ENCODE results near the gene CSH2. TPM values are rescaled to one million over a fixed set of nuclear protein-coding genes. Genes with fewer than 3 reads are reported as not detected.

CSH2 gene
- total and polyA plus RNA-seq, 2 donors from 2014 or later = not detected

DNA sequence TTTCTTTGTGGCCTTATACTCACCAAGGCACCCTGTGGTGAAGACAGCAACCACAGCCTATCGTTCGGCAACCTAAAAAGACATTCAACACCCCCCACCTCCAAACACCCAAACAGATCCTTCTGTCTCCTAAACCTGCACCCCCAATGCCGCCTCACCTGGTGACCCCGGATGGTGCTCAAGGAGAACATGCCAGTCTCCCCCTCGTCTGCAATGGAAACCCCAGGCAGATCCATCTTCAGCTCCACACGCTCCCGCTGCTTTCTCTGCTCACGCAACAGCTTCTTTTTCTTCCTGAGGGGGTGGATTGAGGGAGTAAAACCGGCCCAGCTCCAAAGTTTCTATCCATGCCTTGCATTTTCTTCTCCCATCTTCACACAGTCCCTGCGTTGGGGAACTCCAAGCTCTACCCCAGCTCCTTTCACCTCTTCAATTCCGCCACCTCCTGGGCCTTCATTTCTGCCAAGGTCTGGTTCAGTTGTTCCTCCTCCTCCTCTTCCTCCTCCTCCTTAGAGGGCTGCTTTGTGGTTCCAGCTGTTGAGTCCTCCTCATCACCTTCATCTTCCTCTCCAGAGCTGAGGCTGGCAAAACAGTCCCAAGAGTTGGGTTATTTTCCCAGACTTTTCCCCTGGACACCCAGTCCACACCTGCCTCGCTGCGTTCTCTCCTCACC lies 49.7 kb downstream of the CSH2 start:
- H3K36me3 ChIP-seq (ENCODE audit: control insufficient read depth in 2 of 3, insufficient read depth in 3 of 3, low read length in 3 of 3) = peaks cover 25 to 68% (median 47%) of the 10 kb centered on the region in 3 donors
- DNase-seq (peak in 1 of 5 donors; percentile 29), FAIRE-seq (no peak)
- H3K9ac ChIP-seq (ENCODE audit: low read length in 3 of 3) = no peak overlapping the region
- no peaks in the 10 kb centered on the region for H3K27me3 ChIP-seq (ENCODE audit: control insufficient read depth, insufficient read depth, low read length)
- no peak overlapping the region for H3K27ac ChIP-seq (ENCODE audit: low read depth in 2 of 2, low read length in 2 of 2)
- peaks cover 0 to 28% (median 22%) of the 10 kb centered on the region in 3 donors for H3K4me1 ChIP-seq (ENCODE audit: control insufficient read depth in 2 of 3, insufficient read depth in 2 of 3, low read depth in 1 of 3, low read length in 3 of 3)
- intact Hi-C loops (cut with DNase I) = no loop called here
- no peak overlapping the region for H3K4me3 ChIP-seq (ENCODE audit: low read length in 3 of 3)
- TF ChIP-seq, protein P1, sequence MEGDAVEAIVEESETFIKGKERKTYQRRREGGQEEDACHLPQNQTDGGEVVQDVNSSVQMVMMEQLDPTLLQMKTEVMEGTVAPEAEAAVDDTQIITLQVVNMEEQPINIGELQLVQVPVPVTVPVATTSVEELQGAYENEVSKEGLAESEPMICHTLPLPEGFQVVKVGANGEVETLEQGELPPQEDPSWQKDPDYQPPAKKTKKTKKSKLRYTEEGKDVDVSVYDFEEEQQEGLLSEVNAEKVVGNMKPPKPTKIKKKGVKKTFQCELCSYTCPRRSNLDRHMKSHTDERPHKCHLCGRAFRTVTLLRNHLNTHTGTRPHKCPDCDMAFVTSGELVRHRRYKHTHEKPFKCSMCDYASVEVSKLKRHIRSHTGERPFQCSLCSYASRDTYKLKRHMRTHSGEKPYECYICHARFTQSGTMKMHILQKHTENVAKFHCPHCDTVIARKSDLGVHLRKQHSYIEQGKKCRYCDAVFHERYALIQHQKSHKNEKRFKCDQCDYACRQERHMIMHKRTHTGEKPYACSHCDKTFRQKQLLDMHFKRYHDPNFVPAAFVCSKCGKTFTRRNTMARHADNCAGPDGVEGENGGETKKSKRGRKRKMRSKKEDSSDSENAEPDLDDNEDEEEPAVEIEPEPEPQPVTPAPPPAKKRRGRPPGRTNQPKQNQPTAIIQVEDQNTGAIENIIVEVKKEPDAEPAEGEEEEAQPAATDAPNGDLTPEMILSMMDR (IDR thresholded peaks at IDR 0.05; ENCODE audit: borderline replicate concordance, extremely low read depth, insufficient read depth) = no peak
- H3K9me3 ChIP-seq (ENCODE audit: control insufficient read depth in 2 of 3, insufficient read depth in 1 of 3, low read length in 3 of 3) = no peaks in the 10 kb centered on the region

DNA sequence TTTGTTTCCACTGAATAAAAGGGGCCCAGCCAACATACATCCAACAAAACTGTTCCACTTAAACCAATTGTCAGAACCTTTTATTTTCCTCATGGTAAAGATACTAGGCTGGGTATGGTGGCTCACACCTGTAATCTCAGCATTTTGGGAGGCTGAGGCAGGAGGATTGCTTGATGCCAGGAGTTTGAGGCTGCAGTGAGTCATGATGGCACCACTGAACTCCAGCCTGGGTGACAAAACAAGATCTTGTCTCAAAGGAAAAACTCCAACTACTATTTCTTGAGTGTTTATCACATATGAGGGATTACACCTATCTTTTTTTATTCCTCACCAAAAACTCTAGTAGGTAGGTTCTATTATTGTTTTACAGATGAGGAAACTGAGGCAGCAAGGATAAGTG lies 50.9 kb downstream of the CSH2 start:
- intact Hi-C loops (cut with DNase I) = no loop called here
- no peak for FAIRE-seq

More for the DNA sequence above, 50.9 kb downstream of the CSH2 start:
- Histone ChIP-seq H3K4me3 (ENCODE audit: low read length in 3 of 3) (no peak overlapping the region), H3K9me3 (ENCODE audit: control insufficient read depth in 2 of 3, insufficient read depth in 1 of 3, low read length in 3 of 3) (no peaks in the 10 kb centered on the region), H3K27ac (ENCODE audit: low read depth in 2 of 2, low read length in 2 of 2) (no peak overlapping the region), H3K27me3 (ENCODE audit: control insufficient read depth, insufficient read depth, low read length) (no peaks in the 10 kb centered on the region), H3K36me3 (ENCODE audit: control insufficient read depth in 2 of 3, insufficient read depth in 3 of 3, low read length in 3 of 3) (peaks cover 33 to 74% (median 57%) of the 10 kb centered on the region in 3 donors), H3K4me1 (ENCODE audit: control insufficient read depth in 2 of 3, insufficient read depth in 2 of 3, low read depth in 1 of 3, low read length in 3 of 3) (peaks cover 0 to 18% (median 17%) of the 10 kb centered on the region in 3 donors), H3K9ac (ENCODE audit: low read length in 3 of 3) (no peak overlapping the region)
- TF ChIP-seq, protein P1 (IDR thresholded peaks at IDR 0.05; ENCODE audit: borderline replicate concordance, extremely low read depth, insufficient read depth) = no peak
- DNase-seq = no peak

Other genes with a start within 250 kb of the CSH2 start
- 32.3 TPM for gene LIMD2, start 173.6 kb downstream of the CSH2 start, total RNA-seq
- 11.5 TPM for gene LIMD2, start 173.6 kb downstream of the CSH2 start, polyA plus RNA-seq (ENCODE audit: insufficient read depth, low read depth, low replicate concordance)
- gene STRADA, start 131.9 kb downstream of the CSH2 start, total RNA-seq = 38.9 TPM
- gene STRADA, start 131.9 kb downstream of the CSH2 start, polyA plus RNA-seq (ENCODE audit: insufficient read depth, low read depth, low replicate concordance) = 25.7 TPM
- 83.1 TPM for gene CCDC47, start 100.1 kb downstream of the CSH2 start, total RNA-seq
- gene CCDC47, start 100.1 kb downstream of the CSH2 start, polyA plus RNA-seq (ENCODE audit: insufficient read depth, low read depth, low replicate concordance) = 50.9 TPM
- gene DDX42, start 99.5 kb downstream of the CSH2 start, total RNA-seq = 104 TPM
- 38.6 TPM for gene DDX42, start 99.5 kb downstream of the CSH2 start, polyA plus RNA-seq (ENCODE audit: insufficient read depth, low read depth, low replicate concordance)
- 145 TPM for gene PSMC5, start 46.2 kb downstream of the CSH2 start, total RNA-seq
- 247 TPM for gene PSMC5, start 46.2 kb downstream of the CSH2 start, polyA plus RNA-seq (ENCODE audit: insufficient read depth, low read depth, low replicate concordance)
- gene FTSJ3, start 46.0 kb downstream of the CSH2 start, total RNA-seq = 38.7 TPM
- 23.7 TPM for gene FTSJ3, start 46.0 kb downstream of the CSH2 start, polyA plus RNA-seq (ENCODE audit: insufficient read depth, low read depth, low replicate concordance)
- 65.1 TPM for gene SMARCD2, start 31.0 kb downstream of the CSH2 start, total RNA-seq
- 39.9 TPM for gene SMARCD2, start 31.0 kb downstream of the CSH2 start, polyA plus RNA-seq (ENCODE audit: insufficient read depth, low read depth, low replicate concordance)
- gene GH2, start 8.3 kb upstream of the CSH2 start, total RNA-seq = not detected
- gene GH2, start 8.3 kb upstream of the CSH2 start, polyA plus RNA-seq (ENCODE audit: insufficient read depth, low read depth, low replicate concordance) = not detected
- not detected for gene CSH1, start 22.9 kb upstream of the CSH2 start, total RNA-seq
- not detected for gene CSH1, start 22.9 kb upstream of the CSH2 start, polyA plus RNA-seq (ENCODE audit: insufficient read depth, low read depth, low replicate concordance)
- not detected for gene CSHL1, start 37.6 kb upstream of the CSH2 start, total RNA-seq
- not detected for gene CSHL1, start 37.6 kb upstream of the CSH2 start, polyA plus RNA-seq (ENCODE audit: insufficient read depth, low read depth, low replicate concordance)
- gene GH1, start 45.2 kb upstream of the CSH2 start, total RNA-seq = not detected
- gene GH1, start 45.2 kb upstream of the CSH2 start, polyA plus RNA-seq (ENCODE audit: insufficient read depth, low read depth, low replicate concordance) = not detected
- 11.4 TPM for gene CD79B, start 58.7 kb upstream of the CSH2 start, total RNA-seq
- gene CD79B, start 58.7 kb upstream of the CSH2 start, polyA plus RNA-seq (ENCODE audit: insufficient read depth, low read depth, low replicate concordance) = 5.2 TPM
- 3.4 TPM for gene SCN4A, start 99.2 kb upstream of the CSH2 start, total RNA-seq
- 0.19 TPM for gene SCN4A, start 99.2 kb upstream of the CSH2 start, polyA plus RNA-seq (ENCODE audit: insufficient read depth, low read depth, low replicate concordance)
- gene PRR29, start 124.7 kb upstream of the CSH2 start, total RNA-seq = 4.4 TPM
- gene PRR29, start 124.7 kb upstream of the CSH2 start, polyA plus RNA-seq (ENCODE audit: insufficient read depth, low read depth, low replicate concordance) = 1.2 TPM
- 38.8 TPM for gene ICAM2, start 147.0 kb upstream of the CSH2 start, total RNA-seq
- 55.8 TPM for gene ICAM2, start 147.0 kb upstream of the CSH2 start, polyA plus RNA-seq (ENCODE audit: insufficient read depth, low read depth, low replicate concordance)